H1 (cell line): ENCODE measurements around the gene DARS1. TPM values are rescaled to one million over a fixed set of nuclear protein-coding genes. Genes with fewer than 3 reads are reported as not detected.

ENCODE experiments used
- CTCF ChIA-PET: fragments of 300-600 bp; sonication (Branson Sonifier 250); formaldehyde crosslinking; loops from one replicate; lab custom pipeline; 2021; ENCODE audit not compliant: partially characterized antibody; lab: Charles Lee
- POLR2A ChIA-PET: fragments of 300-600 bp; sonication (Branson Sonifier 250); formaldehyde crosslinking; loops from one replicate; lab custom pipeline; 2021; ENCODE audit warnings: inconsistent platforms; ENCODE audit not compliant: partially characterized antibody; lab: Charles Lee
- DNase-seq, 2 experiments: peaks; one replicate each; pipeline versions ENCODE4 v3.0.0 to v3.0.0-alpha.2; 2010 to 2022; ENCODE audit warnings: low spot score in 2 of 2, low read depth in 1 of 2, mixed read lengths in 1 of 2
- FAIRE-seq: peaks from 2 replicates; lab custom pipeline; 2011; peaks lifted over from hg19 to GRCh38; lab: Jason Lieb, UNC
- H2AFZ ChIP-seq: 2 replicates; pipeline ENCODE4 v1.8.1; 2012; ENCODE audit warnings: low read length, inconsistent platforms
- H2AK5ac ChIP-seq: 2 replicates; pipeline ENCODE4 v1.6.1; 2013; ENCODE audit warnings: low read depth, low read length
- H2BK120ac ChIP-seq: replicated peaks from 2 replicates; pipeline ENCODE3; 2013; ENCODE audit warnings: low read depth, low read length, inconsistent platforms
- H2BK12ac ChIP-seq: 2 replicates; pipeline ENCODE4 v1.6.1; 2013; ENCODE audit warnings: low read depth, low read length
- H2BK15ac ChIP-seq: 2 replicates; pipeline ENCODE4 v1.6.1; 2013; ENCODE audit warnings: low read length
- H2BK20ac ChIP-seq: 2 replicates; pipeline ENCODE4 v1.6.1; 2013; ENCODE audit warnings: low read length
- H2BK5ac ChIP-seq: 2 replicates; pipeline ENCODE4 v1.6.1; 2013; ENCODE audit warnings: low read depth, low read length
- H3K14ac ChIP-seq: 2 replicates; pipeline ENCODE4 v1.6.1; 2013; ENCODE audit warnings: inconsistent platforms; ENCODE audit not compliant: insufficient read length
- H3K18ac ChIP-seq: 2 replicates; pipeline ENCODE4 v1.6.1; 2013; ENCODE audit warnings: low read length; ENCODE audit errors: extremely low read depth
- H3K23ac ChIP-seq: 2 replicates; pipeline ENCODE4 v1.6.1; 2013; ENCODE audit warnings: inconsistent platforms; ENCODE audit not compliant: insufficient read length
- H3K23me2 ChIP-seq: 2 replicates; pipeline ENCODE4 v1.6.1; 2013; ENCODE audit warnings: low read depth, low read length
- H3K27ac ChIP-seq: 2 replicates; pipeline ENCODE4 v1.6.1; 2011; ENCODE audit warnings: low read depth, low read length, inconsistent platforms
- H3K27me3 ChIP-seq, 4 experiments: replicated peaks in 1 of 4; 1 replicate in 1 of 4; 2 replicates in 3 of 4; pipeline versions ENCODE4 v1.6.1 to v1.8.1; 2011 to 2013; ENCODE audit warnings: low read length in 3 of 4, mild to moderate bottlenecking in 3 of 4, inconsistent platforms in 2 of 4, mixed read lengths in 2 of 4, moderate library complexity in 1 of 4; ENCODE audit not compliant: control insufficient read depth in 3 of 4, insufficient read depth in 3 of 4; ENCODE audit errors: extremely low read depth in 1 of 4
- H3K36me3 ChIP-seq, 4 experiments: 2 replicates each; pipeline versions ENCODE4 v1.6.1 to v1.8.1; 2011 to 2013; ENCODE audit warnings: mild to moderate bottlenecking in 4 of 4, low read length in 3 of 4, moderate library complexity in 2 of 4, control low read depth in 1 of 4, inconsistent platforms in 1 of 4; ENCODE audit not compliant: insufficient read depth in 4 of 4, control insufficient read depth in 2 of 4
- H3K4ac ChIP-seq: replicated peaks from 2 replicates; pipeline ENCODE3; 2013; ENCODE audit warnings: low read length, low read depth, mixed read lengths, inconsistent platforms; ENCODE audit not compliant: insufficient read length
- H3K4me1 ChIP-seq, 4 experiments: replicated peaks in 1 of 4; 1 replicate in 1 of 4; 2 replicates in 3 of 4; pipeline versions ENCODE4 v1.6.1 to v1.8.1; 2011 to 2013; ENCODE audit warnings: low read length in 3 of 4, inconsistent platforms in 2 of 4, mixed read lengths in 1 of 4; ENCODE audit not compliant: insufficient read depth in 4 of 4, control insufficient read depth in 3 of 4
- H3K4me2 ChIP-seq, 2 experiments: 2 replicates each; pipeline versions ENCODE4 v1.6.1 to v1.8.1; 2011 to 2013; ENCODE audit warnings: low read depth in 2 of 2, low read length in 2 of 2, control low read depth in 1 of 2, inconsistent platforms in 1 of 2, mild to moderate bottlenecking in 1 of 2; ENCODE audit not compliant: insufficient read depth in 1 of 2
- H3K4me3 ChIP-seq, 4 experiments: fragments of 200-600, 300-600 bp in 1 of 4; sonication (generic), shearing (Covaris generic), sonication (Bioruptor Twin) in 1 of 4; 2 replicates each; pipeline versions ENCODE4 v1.5.1 to v1.8.1; 2011 to 2016; ENCODE audit warnings: low read length in 4 of 4, low read depth in 3 of 4, control low read depth in 2 of 4, inconsistent platforms in 2 of 4, mild to moderate bottlenecking in 2 of 4, mixed read lengths in 1 of 4, moderate library complexity in 1 of 4; ENCODE audit not compliant: insufficient read depth in 2 of 4; ENCODE audit errors: extremely low read depth in 1 of 4
- H3K56ac ChIP-seq: replicated peaks from 2 replicates; pipeline ENCODE3; 2013; ENCODE audit warnings: low read depth, mild to moderate bottlenecking, mixed read lengths, low read length, inconsistent platforms; ENCODE audit not compliant: insufficient read length
- H3K79me1 ChIP-seq: 2 replicates; pipeline ENCODE4 v1.6.1; 2013; ENCODE audit warnings: low read depth, low read length, control low read depth
- H3K79me2 ChIP-seq, 2 experiments: 2 replicates each; pipeline versions ENCODE4 v1.6.1 to v1.8.1; 2012 to 2013; ENCODE audit warnings: low read length in 2 of 2, mild to moderate bottlenecking in 2 of 2, inconsistent platforms in 1 of 2; ENCODE audit not compliant: insufficient read depth in 2 of 2, control insufficient read depth in 1 of 2
- H3K9ac ChIP-seq, 4 experiments: replicated peaks in 1 of 4; 1 replicate in 1 of 4; 2 replicates in 3 of 4; pipeline versions ENCODE4 v1.6.1 to v1.8.1; 2011 to 2013; ENCODE audit warnings: low read depth in 3 of 4, low read length in 3 of 4, control low read depth in 2 of 4, mild to moderate bottlenecking in 2 of 4, moderate library complexity in 2 of 4, inconsistent platforms in 1 of 4; ENCODE audit errors: extremely low read depth in 1 of 4
- H3K9me3 ChIP-seq, 2 experiments: 2 replicates each; pipeline versions ENCODE4 v1.6.1 to v1.8.1; 2012 to 2013; ENCODE audit warnings: mild to moderate bottlenecking in 2 of 2, moderate library complexity in 2 of 2, control low read depth in 1 of 2, inconsistent platforms in 1 of 2, low read depth in 1 of 2, low read length in 1 of 2, mixed read lengths in 1 of 2; ENCODE audit not compliant: insufficient read depth in 2 of 2
- H4K20me1 ChIP-seq, 2 experiments: replicated peaks in 1 of 2; 2 replicates each; pipeline versions ENCODE3 to v1.8.1; 2011 to 2013; ENCODE audit warnings: inconsistent platforms in 2 of 2, low read length in 2 of 2, mild to moderate bottlenecking in 1 of 2; ENCODE audit not compliant: insufficient read depth in 2 of 2, control insufficient read depth in 1 of 2
- H4K5ac ChIP-seq: 2 replicates; pipeline ENCODE4 v1.6.1; 2013; ENCODE audit warnings: low read length, low read depth, mixed read lengths, inconsistent platforms; ENCODE audit not compliant: insufficient read length
- H4K8ac ChIP-seq: 2 replicates; pipeline ENCODE4 v1.8.0; 2013; ENCODE audit warnings: mild to moderate bottlenecking, moderate library complexity, low read length, inconsistent platforms; ENCODE audit not compliant: insufficient read depth; ENCODE audit errors: extremely low read depth
- H4K91ac ChIP-seq: replicated peaks from 2 replicates; pipeline ENCODE3; 2013; ENCODE audit warnings: low read length, mixed read lengths, inconsistent platforms; ENCODE audit not compliant: insufficient read length
- BRCA1 ChIP-seq: IDR thresholded peaks from 2 replicates; pipeline ENCODE4 v1.6.1; 2012; ENCODE audit warnings: low read depth, low read length, improper control_type of control experiment
- GABPA ChIP-seq: IDR thresholded peaks from 2 replicates; pipeline ENCODE4 v1.6.1; 2011; ENCODE audit warnings: mild to moderate bottlenecking, low read length, moderate library complexity, borderline replicate concordance; ENCODE audit not compliant: insufficient read depth
- HDAC6 ChIP-seq: IDR thresholded peaks from one replicate; pipeline ENCODE4 v1.7.1; 2012; ENCODE audit warnings: low read depth, mild to moderate bottlenecking, inconsistent platforms, low read length, moderate library complexity
- WGBS, 2 experiments: shearing (Covaris generic) in 1 of 2; methylation state at CpG; one replicate each; pipeline versions ENCODE4 v1.1.6 to v1.1.7; 2013 to 2015; ENCODE audit warnings: low lambda C conversion rate in 2 of 2, mixed read lengths in 2 of 2, inconsistent platforms in 1 of 2, low coverage in 1 of 2, missing lambda C conversion rate in 1 of 2; ENCODE audit not compliant: insufficient replicate concordance in 2 of 2, insufficient coverage in 1 of 2, insufficient read length in 1 of 2; ENCODE audit errors: extremely low coverage in 1 of 2, missing lambda C conversion rate in 1 of 2; 5-methylcytosine and 5-hydroxymethylcytosine counted together
- polyA plus RNA-seq, 7 experiments: library from polyadenylated mRNA; depleted of rRNA in 3 of 7; stranded (reverse) in 5 of 7; unstranded in 2 of 7; fragments of >200 nt in 5 of 7; fragments of 200-250 nt in 2 of 7; gene quantifications; 1 replicate in 5 of 7; 2 replicates in 1 of 7; 4 replicates in 1 of 7; pipeline versions ENCODE4 v1.2.1 to v1.2.3, GENCODE V29; 2011 to 2013; ENCODE audit warnings: missing spikeins in 2 of 7, mixed read lengths in 2 of 7
- total RNA-seq: library from RNA; stranded (reverse); fragmentation: NEBNext Ultra II Directional; extraction: Animal tissue kit (Norgen Biotek cat#: 25700); gene quantifications from 2 replicates; pipeline ENCODE4 v1.2.1, GENCODE V29; 2021

Gene DARS1
- total and polyA plus RNA-seq, 2 of the 8 experiments (the other 6 are each of a cell fraction or from before 2014, with no cell fraction given): 61.7 to 85.9 TPM

GRCh38 chr2:135904341-135904989 is 81.0 kb downstream of the DARS1 start:
- FAIRE-seq (no peak), DNase-seq (no peak)
- Histone ChIP-seq H3K4me1 (no peaks in the 10 kb centered on the region; a peak in 1 of 7 replicates), H3K4ac (no peak overlapping the region), H3K36me3 (peaks cover 0 to 28% (median 6%) of the 10 kb centered on the region in 4 experiments; a peak in 4 of 8 replicates), H4K5ac (no peak overlapping the region), H3K27ac (no peak overlapping the region), H3K14ac (no peak overlapping the region), H3K56ac (no peak overlapping the region), H3K23ac (no peak overlapping the region), H3K79me2 (no peaks in the 10 kb centered on the region), H2BK120ac (no peak overlapping the region), H2AK5ac (no peak overlapping the region), H2BK20ac (no peak overlapping the region), H4K91ac (no peak overlapping the region), H3K9ac (no peak overlapping the region), H4K20me1 (no peaks in the 10 kb centered on the region), H3K27me3 (no peaks in the 10 kb centered on the region), H3K18ac (no peak overlapping the region), H2BK5ac (no peak overlapping the region), H3K4me2 (no peak overlapping the region), H2AFZ (no peak overlapping the region), H3K79me1 (no peaks in the 10 kb centered on the region), H3K4me3 (no peak overlapping the region), H4K8ac (no peak overlapping the region), H2BK15ac (no peak overlapping the region), H3K9me3 (no peaks in the 10 kb centered on the region), H3K23me2 (no peaks in the 10 kb centered on the region), H2BK12ac (no peak overlapping the region)
- POLR2A ChIA-PET: interaction anchor here (0.8 to 2.5 kb wide), 2 partner anchors 29 to 56 kb away, joined by 3 to 9 read pairs; partner anchors contain the start of gene MCM6
- WGBS, 2 experiments: 93% methylated on average over 4 of the region's 4 CpGs; no CpG with 5 or more reads in 1 of the 2 experiments
- CTCF ChIA-PET: interaction anchor here (0.7 to 2.0 kb wide), 7 partner anchors 10 to 483 kb away, joined by 3 to 12 read pairs (median 3); no protein-coding TSS in a partner anchor
- no peak for TF ChIP-seq BRCA1
- no peak for TF ChIP-seq HDAC6
- TF ChIP-seq GABPA: no peak
